OCI-LY3 (cell line): ENCODE results near the gene TIMELESS.

Experiments used
- H2AFZ ChIP-seq: fragments of 200-600, 300-600 bp; shearing (Covaris generic); 2 replicates; pipeline ENCODE4 v1.6.0; 2014; ENCODE audit warnings: antibody characterized with exemption, low read depth, low read length
- H3K27ac ChIP-seq: fragments of 200-600, 300-600 bp; sonication (generic); 2 replicates; pipeline ENCODE4 v1.5.1; 2014; ENCODE audit warnings: mild to moderate bottlenecking, low read length, moderate library complexity, mixed read lengths
- H3K27me3 ChIP-seq: fragments of 200-600, 300-600 bp; sonication (generic); 2 replicates; pipeline ENCODE4 v1.6.1; 2014; ENCODE audit warnings: low read depth, low read length, mixed read lengths
- H3K36me3 ChIP-seq: fragments of 200-600, 300-600 bp; sonication (generic); replicated peaks from 2 replicates; pipeline ENCODE3; 2014; ENCODE audit warnings: low read depth, low read length, mixed read lengths
- H3K4me1 ChIP-seq: fragments of 300-600, 200-600 bp; sonication (generic); 2 replicates; pipeline ENCODE4 v1.6.1; 2014; ENCODE audit warnings: low read length, mixed read lengths
- H3K4me2 ChIP-seq: fragments of 200-600, 300-600 bp; sonication (generic); 2 replicates; pipeline ENCODE4 v1.6.1; 2014; ENCODE audit warnings: low read length, mixed read lengths
- H3K4me3 ChIP-seq: fragments of 300-600, 200-600 bp; sonication (generic); 2 replicates; pipeline ENCODE4 v1.5.1; 2014; ENCODE audit warnings: antibody characterized with exemption, mild to moderate bottlenecking, low read length, moderate library complexity
- H3K79me2 ChIP-seq: fragments of 300-600, 200-600 bp; shearing (Covaris generic); 2 replicates; pipeline ENCODE4 v1.6.1; 2014; ENCODE audit warnings: mild to moderate bottlenecking, low read length, mixed read lengths
- H3K9ac ChIP-seq: fragments of 300-600, 200-600 bp; shearing (Covaris generic); 2 replicates; pipeline ENCODE4 v1.6.0; 2014; ENCODE audit warnings: mild to moderate bottlenecking, low read length, moderate library complexity
- H3K9me3 ChIP-seq: fragments of 200-600, 300-600 bp; shearing (Covaris generic); 2 replicates; pipeline ENCODE4 v1.6.1; 2014; ENCODE audit warnings: low read length, mixed read lengths; ENCODE audit not compliant: insufficient read depth
- H4K20me1 ChIP-seq: fragments of 200-600, 300-600 bp; sonication (generic); 2 replicates; pipeline ENCODE4 v1.6.1; 2016; ENCODE audit warnings: low read length, mixed read lengths; ENCODE audit not compliant: insufficient read depth
- CTCF ChIP-seq: fragments of 200-600, 300-600 bp; sonication (generic); IDR thresholded peaks from 2 replicates; pipeline ENCODE4 v1.5.1; 2014; ENCODE audit warnings: antibody characterized with exemption, low read length, low read depth
- EZH2phosphoT487 ChIP-seq: fragments of 200-600 bp; shearing (Covaris generic); IDR thresholded peaks from 2 replicates; pipeline ENCODE4 v1.6.1; 2018; ENCODE audit warnings: antibody characterized with exemption, mixed run types, low read depth

TIMELESS gene

GRCh38 chr12:56385873-56386272, 63.4 kb downstream of the TIMELESS start:
- H3K27ac ChIP-seq = no peak overlapping the region

GRCh38 chr12:56382611-56383010, 66.6 kb downstream of the TIMELESS start:
- Histone ChIP-seq H3K4me1 (peaks cover 3% of the 10 kb centered on the region), H4K20me1 (no peaks in the 10 kb centered on the region), H3K27ac (no peak overlapping the region), H3K36me3 (no peaks in the 10 kb centered on the region), H3K27me3 (no peaks in the 10 kb centered on the region), H3K4me2 (no peak overlapping the region), H3K4me3 (no peak overlapping the region), H3K9me3 (no peaks in the 10 kb centered on the region), H2AFZ (no peak overlapping the region), H3K9ac (no peak overlapping the region), H3K79me2 (no peaks in the 10 kb centered on the region)
- TF ChIP-seq EZH2phosphoT487 = no peak

More at GRCh38 chr12:56385873-56386272, 63.4 kb downstream of the TIMELESS start:
- H3K4me1 ChIP-seq = no peaks in the 10 kb centered on the region
- H3K4me2 ChIP-seq = no peak overlapping the region
- H2AFZ ChIP-seq = no peak overlapping the region
- no peak for TF ChIP-seq EZH2phosphoT487
- TF ChIP-seq CTCF = no peak
- H4K20me1 ChIP-seq = no peaks in the 10 kb centered on the region
- no peaks in the 10 kb centered on the region for H3K79me2 ChIP-seq
- H3K9me3 ChIP-seq = no peaks in the 10 kb centered on the region
- H3K9ac ChIP-seq = no peak overlapping the region
- no peaks in the 10 kb centered on the region for H3K27me3 ChIP-seq
- H3K4me3 ChIP-seq = no peak overlapping the region
- no peaks in the 10 kb centered on the region for H3K36me3 ChIP-seq

GRCh38 chr12:56377989-56378316, 71.3 kb downstream of the TIMELESS start:
- no peaks in the 10 kb centered on the region for H3K79me2 ChIP-seq
- H4K20me1 ChIP-seq = no peaks in the 10 kb centered on the region
- TF ChIP-seq EZH2phosphoT487 (no peak), CTCF (no peak)
- H2AFZ ChIP-seq = peak overlapping the region; percentile 73
- H3K27me3 ChIP-seq = no peaks in the 10 kb centered on the region
- H3K9ac ChIP-seq = 0 out of 2 replicates have a peak overlapping the region, but pooled peaks have one; percentile 17
- H3K36me3 ChIP-seq = no peaks in the 10 kb centered on the region
- H3K27ac ChIP-seq = 0 out of 2 replicates have a peak overlapping the region, but pooled peaks have one; percentile 8
- H3K4me3 ChIP-seq = no peak overlapping the region
- no peak overlapping the region for H3K4me2 ChIP-seq
- no peaks in the 10 kb centered on the region for H3K9me3 ChIP-seq
- peaks cover 38% of the 10 kb centered on the region for H3K4me1 ChIP-seq

- TF ChIP-seq CTCF = no peak; the same call in 1 of the 2 replicates
- no peak for TF ChIP-seq EZH2phosphoT487
- H2AFZ ChIP-seq = peak overlapping the region; percentile 73
- H3K27me3 ChIP-seq = no peaks in the 10 kb centered on the region
- H4K20me1 ChIP-seq = no peaks in the 10 kb centered on the region
- H3K9ac ChIP-seq = 0 out of 2 replicates have a peak overlapping the region, but pooled peaks have one; percentile 17
- H3K27ac ChIP-seq = 0 out of 2 replicates have a peak overlapping the region, but pooled peaks have one; percentile 8
- peaks cover 38% of the 10 kb centered on the region for H3K4me1 ChIP-seq
- H3K4me3 ChIP-seq = no peak overlapping the region
- peak overlapping the region; percentile 20 for H3K4me2 ChIP-seq
- no peaks in the 10 kb centered on the region for H3K9me3 ChIP-seq
- no peaks in the 10 kb centered on the region for H3K79me2 ChIP-seq
- no peaks in the 10 kb centered on the region for H3K36me3 ChIP-seq
Measured at GRCh38 chr12:56377310-56377988, 71.8 kb downstream of the TIMELESS start.
